ENCODE results near the gene ATXN7L1. TPM values are rescaled to one million over a fixed set of nuclear protein-coding genes. Genes with fewer than 3 reads are reported as not detected.

Gene ATXN7L1
- polyA plus RNA-seq, 1 of the 3 experiments (the other 2 are of a cell fraction): 6.0 TPM

GRCh38 chr7:105715528-105715927, 160.9 kb downstream of the ATXN7L1 start:
- H3K4me1 ChIP-seq (ENCODE audit: control insufficient read depth in 1 of 2, insufficient read depth in 2 of 2, low read depth in 1 of 2, low read length in 1 of 2): peaks cover 0 to 3% of the 10 kb centered on the region in 2 experiments; a peak in 1 of 4 replicates

DNA sequence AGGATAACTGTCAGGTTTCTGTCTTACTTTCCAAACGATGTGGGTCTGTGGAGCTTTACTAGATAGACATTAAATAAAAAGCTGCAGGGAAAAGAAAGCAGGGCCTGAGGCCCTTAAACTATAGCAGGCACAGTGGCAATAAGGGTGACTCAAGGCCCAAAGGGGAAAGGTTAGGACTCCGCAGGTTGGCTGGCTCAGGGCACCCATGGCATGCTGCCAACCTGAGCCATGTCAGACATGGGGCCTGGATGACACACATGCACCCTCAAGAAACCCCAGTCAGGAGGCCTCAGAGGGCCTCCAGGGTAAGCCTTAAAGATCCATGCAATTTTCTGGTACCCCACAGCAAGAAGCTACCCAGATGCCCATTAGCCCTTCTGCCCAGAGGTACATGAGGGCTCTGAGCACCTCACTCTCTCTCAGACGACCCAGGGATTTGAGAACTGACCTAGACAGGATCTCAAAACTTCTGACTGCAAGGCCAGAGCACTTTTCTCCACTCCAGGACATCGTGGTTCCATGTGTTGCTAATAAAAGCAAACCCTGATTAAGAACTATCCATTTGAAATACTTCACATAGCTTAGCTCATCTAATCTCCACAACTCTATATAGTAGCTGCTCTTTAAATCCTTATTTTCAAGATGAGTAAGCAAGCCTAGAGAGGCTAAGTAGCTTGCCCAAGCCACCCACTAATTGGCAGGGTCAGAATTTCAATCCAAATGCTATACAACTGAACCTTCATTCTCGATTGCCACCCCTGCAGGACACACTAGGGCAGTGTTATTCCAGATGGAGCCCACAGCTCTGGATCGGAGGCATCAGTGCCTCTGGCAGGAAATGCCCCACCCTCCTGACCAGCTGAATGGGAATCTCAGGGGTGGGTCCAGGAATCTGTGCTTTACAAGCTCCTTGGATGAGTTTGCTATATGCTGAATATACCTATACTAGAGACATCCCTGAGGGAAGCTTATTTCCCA, 162.6 kb downstream of the ATXN7L1 start:
- Histone ChIP-seq H2AFZ (ENCODE audit: low read depth) (no peak overlapping the region), H3K36me3 (replicated peaks in 1 of 2; ENCODE audit: control insufficient read depth in 1 of 2, insufficient read depth in 2 of 2, low read length in 1 of 2) (no peaks in the 10 kb centered on the region)
- no peak for TF ChIP-seq RXRA (IDR thresholded peaks at IDR 0.05; ENCODE audit: borderline replicate concordance, low read depth)
- no peak for TF ChIP-seq JUND (IDR thresholded peaks at IDR 0.05)
- TF ChIP-seq, protein P1, sequence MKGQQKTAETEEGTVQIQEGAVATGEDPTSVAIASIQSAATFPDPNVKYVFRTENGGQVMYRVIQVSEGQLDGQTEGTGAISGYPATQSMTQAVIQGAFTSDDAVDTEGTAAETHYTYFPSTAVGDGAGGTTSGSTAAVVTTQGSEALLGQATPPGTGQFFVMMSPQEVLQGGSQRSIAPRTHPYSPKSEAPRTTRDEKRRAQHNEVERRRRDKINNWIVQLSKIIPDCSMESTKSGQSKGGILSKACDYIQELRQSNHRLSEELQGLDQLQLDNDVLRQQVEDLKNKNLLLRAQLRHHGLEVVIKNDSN (IDR thresholded peaks at IDR 0.05; ENCODE audit: borderline replicate concordance, low read depth): no peak
- no peak for TF ChIP-seq NFIC (IDR thresholded peaks at IDR 0.05; ENCODE audit: borderline replicate concordance)
- no peak for TF ChIP-seq RFX5 (IDR thresholded peaks at IDR 0.05; ENCODE audit: low read length)
- no peak for TF ChIP-seq ELF1 (IDR thresholded peaks at IDR 0.05)
- TF ChIP-seq FOXJ3 (CRISPR knock-in tag; IDR thresholded peaks at IDR 0.05): no peak
- no peak for TF ChIP-seq PBX3 (IDR thresholded peaks at IDR 0.05)
- TF ChIP-seq SIN3A (IDR thresholded peaks at IDR 0.05; ENCODE audit: borderline replicate concordance, low read depth, low read length): no peak
- TF ChIP-seq, protein P2, sequence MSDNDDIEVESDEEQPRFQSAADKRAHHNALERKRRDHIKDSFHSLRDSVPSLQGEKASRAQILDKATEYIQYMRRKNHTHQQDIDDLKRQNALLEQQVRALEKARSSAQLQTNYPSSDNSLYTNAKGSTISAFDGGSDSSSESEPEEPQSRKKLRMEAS (IDR thresholded peaks at IDR 0.05; ENCODE audit: low read depth): no peak
- TF ChIP-seq EZH2phosphoT487 (IDR thresholded peaks at IDR 0.05; ENCODE audit: borderline replicate concordance, low read depth): no peak
- no peak for TF ChIP-seq SMC3 (IDR thresholded peaks at IDR 0.05; ENCODE audit: low read depth, low read length)
- TF ChIP-seq EP300 (IDR thresholded peaks at IDR 0.05; ENCODE audit: borderline replicate concordance in 1 of 2, low read depth in 1 of 2, low read length in 1 of 2): no peak
- no peak for TF ChIP-seq POLR2AphosphoS5 (IDR thresholded peaks at IDR 0.05; ENCODE audit: low read depth, low read length)
- TF ChIP-seq ZBTB33 (IDR thresholded peaks at IDR 0.05; ENCODE audit: borderline replicate concordance, low read depth): no peak
- no peak for TF ChIP-seq RAD21 (IDR thresholded peaks at IDR 0.05; ENCODE audit: low read length)
- no peak for TF ChIP-seq TEAD4 (IDR thresholded peaks at IDR 0.05; ENCODE audit: borderline replicate concordance, insufficient read depth)

More at GRCh38 chr7:105715528-105715927, 160.9 kb downstream of the ATXN7L1 start:
- Histone ChIP-seq H3K27ac (ENCODE audit: low read depth in 2 of 2, low read length in 1 of 2) (no peak overlapping the region), H3K36me3 (replicated peaks in 1 of 2; ENCODE audit: control insufficient read depth in 1 of 2, insufficient read depth in 2 of 2, low read length in 1 of 2) (no peaks in the 10 kb centered on the region), H3K4me3 (ENCODE audit: low read depth in 2 of 2, low read length in 1 of 2) (no peak overlapping the region), H3K9me3 (peaks cover 16% of the 10 kb centered on the region; the same call in 1 of the 2 replicates), H3K9ac (no peak overlapping the region), H3K27me3 (ENCODE audit: insufficient read depth) (no peaks in the 10 kb centered on the region), H4K20me1 (ENCODE audit: insufficient read depth) (no peaks in the 10 kb centered on the region), H3F3A (replicated peaks; ENCODE audit: insufficient read depth) (no peaks in the 10 kb centered on the region), H2AFZ (ENCODE audit: low read depth) (no peak overlapping the region), H3K9me2 (no peaks in the 10 kb centered on the region), H3K4me2 (no peak overlapping the region), H3K79me2 (ENCODE audit: insufficient read depth) (no peaks in the 10 kb centered on the region)
- CTCF ChIA-PET: interaction anchor here (0.6 to 0.9 kb wide), 2 partner anchors 55 to 580 kb away, joined by 3 to 4 read pairs; no protein-coding TSS in a partner anchor
- POLR2A ChIA-PET: no interaction called here
- DNase-seq: no peak
- TF ChIP-seq FOXM1 (IDR thresholded peaks at IDR 0.05; ENCODE audit: low read depth) (no peak), PBX3 (IDR thresholded peaks at IDR 0.05) (no peak)

More for the DNA sequence above, 162.6 kb downstream of the ATXN7L1 start:
- Histone ChIP-seq H3K9me2 (no peaks in the 10 kb centered on the region), H3K4me1 (ENCODE audit: control insufficient read depth in 1 of 2, insufficient read depth in 2 of 2, low read depth in 1 of 2, low read length in 1 of 2) (0 out of 4 replicates have a peak, but pooled peaks cover 0 to 3% of the 10 kb centered on the region in 2 experiments), H3F3A (replicated peaks; ENCODE audit: insufficient read depth) (no peaks in the 10 kb centered on the region), H3K4me2 (no peak overlapping the region), H4K20me1 (ENCODE audit: insufficient read depth) (no peaks in the 10 kb centered on the region), H3K9me3 (peaks cover 16% of the 10 kb centered on the region; the same call in 1 of the 2 replicates), H3K27me3 (ENCODE audit: insufficient read depth) (no peaks in the 10 kb centered on the region), H3K27ac (ENCODE audit: low read depth in 2 of 2, low read length in 1 of 2) (no peak overlapping the region), H3K4me3 (ENCODE audit: low read depth in 2 of 2, low read length in 1 of 2) (no peak overlapping the region), H3K79me2 (ENCODE audit: insufficient read depth) (no peaks in the 10 kb centered on the region), H3K9ac (no peak overlapping the region)
- ChIA-PET POLR2A (no interaction called here), CTCF (interaction anchor here (0.6 to 1.7 kb wide), 7 partner anchors 19 to 440 kb away, joined by 3 to 5 read pairs (median 3); no protein-coding TSS in a partner anchor)
- DNase-seq: no peak
- 48% methylated on average over 6 of the region's 6 CpGs for WGBS (ENCODE audit: low lambda C conversion rate)

All from SK-N-SH (cell line).